Breast epithelium (tissue), 4 donors: ENCODE measurements around the gene GPR27. TPM values are rescaled to one million over a fixed set of nuclear protein-coding genes. Genes with fewer than 3 reads are reported as not detected.

ENCODE experiments used
- DNase-seq, 2 donors: peaks; one replicate each; pipeline ENCODE4 v3.0.0-alpha.2; 2019; ENCODE audit warnings: low spot score in 2 of 2
- H3K27ac ChIP-seq, 2 donors: fragments of 200-600 bp; sonication (generic) in 1 of 2; one replicate each; pipeline ENCODE4 v1.5.1; 2016 to 2019; ENCODE audit warnings: mild to moderate bottlenecking in 1 of 2
- H3K27me3 ChIP-seq, 2 donors: fragments of 200-600 bp; sonication (generic) in 1 of 2; one replicate each; pipeline versions ENCODE4 v1.5.1 to v1.6.0; 2017 to 2019; ENCODE audit warnings: control low read depth in 1 of 2, mild to moderate bottlenecking in 1 of 2
- H3K36me3 ChIP-seq: fragments of 200-600 bp; one replicate; pipeline ENCODE4 v1.5.1; 2019
- H3K4me1 ChIP-seq, 2 donors: fragments of 200-600 bp; sonication (generic); one replicate each; pipeline ENCODE4 v1.5.1; 2016 to 2019; ENCODE audit warnings: control low read depth in 1 of 2
- H3K4me3 ChIP-seq, 3 donors: fragments of 200-600 bp; sonication (generic); 1 replicate in 2 of 3; 2 replicates in 1 of 3; pipeline ENCODE4 v1.5.1; 2016 to 2019; ENCODE audit warnings: mild to moderate bottlenecking in 3 of 3, moderate library complexity in 2 of 3
- H3K9me3 ChIP-seq, 2 donors: fragments of 200-600 bp; sonication (generic) in 1 of 2; one replicate each; pipeline ENCODE4 v1.5.1; 2016 to 2019; ENCODE audit warnings: control low read depth in 1 of 2
- CTCF ChIP-seq, 3 donors: fragments of 450-650 bp; IDR thresholded peaks; one replicate each; pipeline ENCODE4 v1.5.1; 2016 to 2017; ENCODE audit warnings: antibody characterized with exemption in 3 of 3, mild to moderate bottlenecking in 3 of 3, moderate library complexity in 3 of 3
- POLR2A ChIP-seq: fragments of 450-650 bp; IDR thresholded peaks from one replicate; pipeline ENCODE4 v1.6.1; 2016; ENCODE audit warnings: antibody characterized with exemption, mild to moderate bottlenecking, moderate library complexity
- POLR2AphosphoS5 ChIP-seq, 3 donors: sonication (generic); formaldehyde crosslinking; IDR thresholded peaks; one replicate each; pipeline ENCODE4 v1.6.1; 2017; ENCODE audit warnings: antibody characterized with exemption in 3 of 3
- intact Hi-C: fragments of 100-400 bp; cut with DNase I; formaldehyde crosslinking; loops from one replicate; pipeline ENCODE4 v1.15.1; 2023; ENCODE audit warnings: low total_unique reads
- total RNA-seq, 3 donors: library from RNA; depleted of rRNA; stranded (reverse); fragments of >200 nt; gene quantifications; one replicate each; pipeline ENCODE4 v1.1.0, GENCODE V29; 2016

The GPR27 gene
- total RNA-seq, 3 donors from 2014 or later = 0.32 to 4.0 (median 2.0) TPM

GRCh38 chr3:71724171-71724453 is 29.5 kb upstream of the GPR27 start:
- no peaks in the 10 kb centered on the region for H3K9me3 ChIP-seq
- no peaks in the 10 kb centered on the region for H3K4me1 ChIP-seq
- TF ChIP-seq CTCF (IDR thresholded peaks at IDR 0.05) (no peak), POLR2A (no peak), POLR2AphosphoS5 (IDR thresholded peaks at IDR 0.05) (no peak)
- H3K36me3 ChIP-seq = no peaks in the 10 kb centered on the region
- H3K27ac ChIP-seq = peak overlapping the region in 1 of 2 donors; percentile 83
- H3K27me3 ChIP-seq = no peaks in the 10 kb centered on the region
- intact Hi-C loops = no loop called here
- no peak for DNase-seq
- H3K4me3 ChIP-seq = peak overlapping the region; percentile 76 to 96 (median 85)

- H3K36me3 ChIP-seq = no peaks in the 10 kb centered on the region
- H3K27me3 ChIP-seq = no peaks in the 10 kb centered on the region
- peak overlapping the region; percentile 83 to 87 for H3K27ac ChIP-seq
- no peak for DNase-seq
- H3K4me1 ChIP-seq = no peaks in the 10 kb centered on the region
- TF ChIP-seq CTCF (IDR thresholded peaks at IDR 0.05) = no peak
- TF ChIP-seq POLR2AphosphoS5 (IDR thresholded peaks at IDR 0.05) = peak in 1 of 3 donors; percentile 28
- peak overlapping the region; percentile 76 to 96 (median 85) for H3K4me3 ChIP-seq
- no peaks in the 10 kb centered on the region for H3K9me3 ChIP-seq
- intact Hi-C loops = no loop called here
Measured at GRCh38 chr3:71724584-71725270, 28.9 kb upstream of the GPR27 start.

GRCh38 chr3:71725271-71725991 is 28.2 kb upstream of the GPR27 start, which contains the start of gene EIF4E3:
EIF4E3 (minus strand) TSS chr3:71725402; CDS start chr3:71725367, 35 bp downstream.
- no peak for DNase-seq
- TF ChIP-seq POLR2A (no peak), CTCF (IDR thresholded peaks at IDR 0.05) (no peak), POLR2AphosphoS5 (IDR thresholded peaks at IDR 0.05) (no peak)
- no peaks in the 10 kb centered on the region for H3K4me1 ChIP-seq
- peak within 1 kb of the TSS; percentile 76 to 96 (median 85) for H3K4me3 ChIP-seq
- no peaks in the 10 kb centered on the region for H3K9me3 ChIP-seq
- H3K27me3 ChIP-seq = no peaks in the 10 kb centered on the region
- H3K36me3 ChIP-seq = no peaks in the 10 kb centered on the region
- peak within 1 kb of the TSS; percentile 83 to 87 for H3K27ac ChIP-seq
- intact Hi-C loops = no loop called here

GRCh38 chr3:71726146-71726545 is 27.5 kb upstream of the GPR27 start:
- intact Hi-C loops = no loop called here
- Histone ChIP-seq H3K27me3 (no peaks in the 10 kb centered on the region), H3K4me3 (peak overlapping the region in 2 of 3 donors; percentile 85 to 96), H3K36me3 (no peaks in the 10 kb centered on the region), H3K4me1 (no peaks in the 10 kb centered on the region), H3K27ac (peak overlapping the region; percentile 68 to 82), H3K9me3 (no peaks in the 10 kb centered on the region)
- TF ChIP-seq CTCF (IDR thresholded peaks at IDR 0.05) = no peak
- TF ChIP-seq POLR2AphosphoS5 (IDR thresholded peaks at IDR 0.05) = no peak
- TF ChIP-seq POLR2A = no peak
- DNase-seq = no peak
